GM19452 (cell line): ENCODE measurements around the gene F5.

Experiments used
- ATAC-seq: cut with Tn5 transposase; IDR thresholded peaks from one replicate; pipeline ENCODE4 v1.9.1; 2021; ENCODE audit not compliant: unreplicated experiment

Gene F5

DNA sequence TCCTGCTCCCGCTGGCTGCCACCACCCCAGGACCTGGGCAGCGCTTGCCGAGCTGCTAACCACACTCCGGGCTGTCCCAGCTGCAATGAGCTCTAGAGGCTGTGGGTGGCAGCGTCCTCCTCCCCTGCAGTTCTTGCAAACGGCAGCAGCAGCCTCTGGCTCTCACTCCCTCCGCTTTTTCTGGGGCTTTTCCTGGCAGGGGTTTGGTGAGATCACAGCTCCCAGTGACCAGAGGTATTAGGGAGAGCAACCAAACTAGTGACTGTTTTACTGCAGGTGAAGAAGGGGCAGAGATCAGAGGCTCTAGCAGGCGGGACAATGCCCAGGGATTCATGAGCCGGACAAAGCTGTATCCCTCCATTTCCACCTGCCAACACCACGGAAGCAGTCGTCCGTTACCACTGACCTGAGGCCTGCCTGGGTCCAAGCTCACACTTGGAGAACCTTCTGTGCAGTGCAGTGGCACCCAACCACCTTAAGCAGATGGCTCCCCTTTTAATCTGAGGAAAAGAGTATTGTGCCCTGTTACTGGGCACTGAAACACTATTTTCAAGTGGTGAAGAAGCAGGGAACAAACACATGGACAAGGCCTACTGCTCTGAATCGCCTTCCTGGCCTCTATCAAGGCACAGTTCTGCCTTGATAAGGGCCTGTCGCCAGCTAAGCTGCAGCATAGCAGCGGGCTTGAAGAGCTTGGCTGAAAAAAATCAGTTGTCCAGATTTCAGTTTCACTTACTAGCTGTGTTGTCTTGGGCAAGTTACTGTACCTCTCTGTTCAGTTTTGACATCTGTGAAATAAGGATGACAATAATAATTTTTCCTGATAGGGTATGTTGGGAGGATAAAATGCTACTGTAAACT, at the start of gene F5:
Gene F5 (minus strand): TSS at position 87 of the 861 bp plus-strand sequence. CDS start 95 bp downstream, outside the sequence.
- ATAC-seq, result peak; percentile 100

DNA sequence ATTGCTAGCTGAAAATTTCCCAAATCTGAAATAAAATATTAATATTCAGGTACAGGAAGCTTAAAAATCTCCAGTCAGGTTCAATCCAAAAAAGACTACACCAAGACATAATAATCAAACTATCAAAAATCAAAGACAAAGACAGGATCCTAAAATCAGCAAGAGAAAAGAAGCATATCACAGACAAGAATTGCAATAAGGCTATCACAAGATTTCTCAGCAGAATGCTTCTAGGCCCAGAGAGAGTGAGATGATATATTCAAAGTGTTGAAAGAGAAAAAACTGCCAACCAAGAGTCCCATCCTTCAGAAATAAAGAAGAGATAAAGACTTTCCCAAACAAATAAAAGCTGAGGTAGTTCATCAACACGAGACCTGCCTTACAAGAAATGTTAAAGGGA, 48.6 kb upstream of the F5 start:
- no peak for ATAC-seq

DNA sequence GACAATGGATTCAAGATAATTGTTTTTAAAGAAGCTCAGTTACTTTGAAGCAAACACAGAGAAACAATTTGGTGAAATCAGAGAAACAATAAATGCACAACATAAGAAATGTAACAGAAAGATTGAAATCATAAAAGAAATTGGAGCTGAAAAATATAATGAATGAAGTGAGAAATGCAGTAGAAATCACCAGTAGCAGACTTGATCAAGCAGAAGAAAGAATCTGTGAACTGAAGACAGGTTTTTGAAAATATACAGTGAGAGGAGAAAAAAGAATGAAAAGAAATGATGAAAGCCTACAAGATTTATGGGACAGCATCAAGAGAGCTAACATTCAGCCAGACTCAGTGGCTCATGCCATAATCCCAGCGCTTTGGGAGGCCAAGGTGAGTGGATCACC, 47.9 kb upstream of the F5 start:
- no peak for ATAC-seq

DNA sequence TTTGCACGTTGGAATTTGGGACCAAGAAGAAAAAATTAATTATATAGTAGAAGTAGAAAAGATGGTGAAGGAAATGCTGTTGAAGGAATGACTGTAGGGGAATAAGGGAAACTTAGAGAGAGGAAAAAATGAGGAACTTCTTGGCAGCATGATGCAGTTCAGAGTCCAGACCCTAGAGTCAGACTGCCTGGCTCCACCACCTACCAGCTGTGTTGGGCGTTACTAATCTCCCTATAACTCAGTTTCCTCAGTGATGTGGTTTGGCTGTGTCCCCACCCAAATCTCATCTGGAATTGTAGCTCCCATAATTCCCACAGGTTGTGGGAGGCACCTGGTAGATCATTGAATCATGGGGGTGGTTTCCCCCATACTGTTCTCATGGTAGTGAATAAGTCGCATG, 45.0 kb upstream of the F5 start:
- no peak for ATAC-seq

DNA sequence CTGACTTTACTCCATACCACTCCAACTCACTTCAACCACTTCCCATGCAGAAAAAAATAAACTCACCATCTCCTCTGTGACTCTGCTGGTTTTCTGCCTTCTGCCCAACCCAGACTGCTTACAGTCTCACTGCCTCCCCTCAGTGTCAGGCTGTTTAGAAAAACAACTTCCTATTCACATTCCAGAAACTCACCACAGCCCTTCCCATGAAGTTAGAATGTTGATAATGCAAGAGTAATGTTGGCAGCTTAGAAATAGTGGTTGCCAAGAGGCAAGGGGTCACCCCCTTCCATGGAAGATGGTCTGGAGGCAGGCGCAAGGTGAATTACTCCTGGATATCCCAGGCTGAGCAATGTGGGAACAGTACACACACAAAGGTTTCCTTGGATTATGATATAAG, 43.7 kb upstream of the F5 start, which contains the start of gene SELP:
Gene SELP (minus strand): TSS at position 119 of the 400 bp plus-strand sequence. CDS start 50 bp downstream, at position 69.
- ATAC-seq, result no peak

DNA sequence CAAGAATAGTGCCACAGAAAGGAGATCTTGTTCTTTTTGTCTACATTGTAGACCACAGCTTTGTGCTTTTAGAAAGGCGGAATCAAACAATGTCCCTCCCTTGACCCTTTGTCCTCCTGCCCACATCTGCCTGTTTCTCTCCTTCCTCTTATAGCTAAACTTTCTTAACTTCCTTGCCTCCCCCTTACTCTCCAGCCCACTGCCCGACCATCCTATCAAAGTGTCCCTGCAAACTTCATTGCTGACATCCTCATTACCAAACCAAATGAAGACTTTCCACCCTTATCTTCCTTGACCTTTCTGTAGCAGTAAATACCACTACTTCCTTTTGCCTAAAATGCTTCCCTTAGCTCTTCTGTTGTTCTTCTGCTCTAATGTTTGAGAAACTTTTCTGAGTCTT, 38.6 kb upstream of the F5 start:
- ATAC-seq, result no peak

DNA sequence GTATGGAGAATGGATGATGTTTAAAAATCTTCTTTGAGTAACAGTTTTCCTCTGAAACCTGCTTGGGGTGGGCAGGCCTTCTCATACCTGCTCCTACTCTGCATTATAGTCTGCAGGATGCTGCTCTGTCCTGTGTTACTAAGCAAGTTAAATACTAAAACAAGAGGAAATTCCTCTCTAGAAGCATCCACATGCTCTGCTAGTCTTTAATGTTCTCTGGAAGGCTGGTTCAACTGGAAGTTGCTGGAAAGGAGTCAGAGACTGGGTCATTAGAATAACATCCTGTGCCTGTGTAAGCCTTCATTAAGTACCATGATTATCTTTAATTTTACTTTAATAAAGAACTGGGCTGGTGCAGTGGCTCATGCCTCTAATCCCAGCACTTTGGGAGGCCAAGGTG, 37.8 kb upstream of the F5 start:
- no peak for ATAC-seq

DNA sequence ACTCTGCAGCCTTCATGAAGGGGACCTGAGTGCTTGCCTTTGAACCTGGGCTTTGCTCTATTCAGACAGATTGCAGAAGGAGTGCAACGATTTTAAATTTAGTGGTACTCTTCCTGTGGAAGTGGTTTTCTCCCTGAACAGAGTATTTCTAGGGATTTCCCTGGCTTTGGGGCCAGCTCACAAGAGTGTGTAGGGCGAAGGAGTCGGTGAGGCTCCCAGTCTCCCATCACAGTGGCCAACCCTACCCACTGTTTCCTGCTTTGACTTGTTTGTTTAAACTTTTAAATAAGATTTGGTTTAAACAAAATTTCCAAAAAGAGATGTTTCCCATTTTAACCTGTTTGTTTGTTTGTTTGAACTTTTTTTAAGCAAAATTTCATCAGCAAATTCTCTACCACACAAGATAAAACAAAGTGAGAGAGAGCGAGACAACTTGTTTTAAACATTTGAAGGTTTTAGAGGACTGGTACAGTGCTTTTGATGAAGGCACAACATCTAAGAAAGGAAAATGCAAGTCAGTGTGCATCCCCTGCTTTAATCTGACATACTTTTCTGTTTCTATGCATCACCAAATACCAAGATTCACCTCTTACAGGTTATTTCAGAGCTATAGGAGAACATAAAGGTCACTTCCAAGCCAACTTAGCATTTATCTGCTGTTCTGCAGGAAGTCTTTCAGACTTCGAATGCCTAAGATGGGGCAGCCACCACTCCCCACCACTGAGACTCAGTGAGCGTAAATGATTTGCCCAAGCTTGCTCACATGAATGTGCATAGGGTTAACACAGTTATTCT, 37.0 kb upstream of the F5 start:
- ATAC-seq, result no peak

DNA sequence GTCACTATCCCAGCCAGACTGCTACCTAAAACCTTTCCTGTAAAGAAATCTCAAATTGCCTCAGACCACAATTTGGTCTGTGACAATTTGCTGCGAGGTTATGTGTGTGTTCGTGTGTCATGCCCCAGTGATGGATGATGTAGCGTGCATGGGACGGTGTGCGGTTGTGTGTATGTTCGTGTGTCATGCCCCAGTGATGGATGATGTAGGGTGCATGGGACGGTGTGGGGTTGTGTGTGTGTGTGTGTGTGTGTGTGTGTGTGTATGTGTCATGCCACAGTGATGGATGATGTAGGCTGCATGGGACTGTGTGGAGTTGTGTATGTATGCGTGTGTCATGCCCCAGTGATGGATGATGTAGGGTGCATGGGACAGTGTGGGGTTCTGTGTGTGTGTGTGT, 34.3 kb upstream of the F5 start:
- no peak for ATAC-seq

DNA sequence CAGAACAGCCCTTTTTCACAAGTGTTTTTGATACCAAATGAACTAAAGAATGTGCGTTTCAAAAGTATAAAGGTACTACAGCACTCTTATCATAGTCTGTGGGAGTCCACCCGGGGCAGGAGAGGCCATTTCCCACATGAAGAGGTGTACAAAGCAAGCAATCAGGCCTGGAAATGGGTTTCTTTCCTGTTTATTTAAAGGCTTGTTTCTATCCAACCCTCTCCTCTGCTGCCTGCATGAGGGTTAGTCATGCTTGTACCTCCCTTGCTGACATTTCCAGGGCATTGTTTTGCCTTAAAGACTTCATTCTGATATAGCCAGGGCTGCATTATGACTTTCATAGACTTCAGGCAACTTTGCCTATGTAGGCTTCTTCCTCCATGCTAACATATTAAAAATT, 32.1 kb upstream of the F5 start:
- no peak for ATAC-seq

DNA sequence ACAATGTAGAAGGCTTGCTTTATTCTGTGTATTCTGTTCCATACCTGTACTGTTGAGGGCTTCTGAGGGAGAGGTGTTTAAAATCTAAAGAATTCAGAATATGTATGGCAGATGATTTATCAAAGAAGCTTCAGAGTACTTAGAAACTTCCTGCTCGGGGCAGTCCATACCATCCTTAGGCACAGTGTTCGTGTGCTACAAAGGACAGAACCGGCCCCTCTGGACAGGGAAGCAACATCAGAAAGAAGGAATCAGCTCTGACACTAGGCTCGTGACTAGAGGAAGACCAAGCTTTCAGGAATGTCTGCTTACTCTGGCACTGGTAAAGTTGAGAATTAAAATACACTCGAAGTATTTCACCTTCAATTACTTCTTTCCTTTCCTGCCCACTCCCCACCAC, 29.5 kb upstream of the F5 start:
- no peak for ATAC-seq

DNA sequence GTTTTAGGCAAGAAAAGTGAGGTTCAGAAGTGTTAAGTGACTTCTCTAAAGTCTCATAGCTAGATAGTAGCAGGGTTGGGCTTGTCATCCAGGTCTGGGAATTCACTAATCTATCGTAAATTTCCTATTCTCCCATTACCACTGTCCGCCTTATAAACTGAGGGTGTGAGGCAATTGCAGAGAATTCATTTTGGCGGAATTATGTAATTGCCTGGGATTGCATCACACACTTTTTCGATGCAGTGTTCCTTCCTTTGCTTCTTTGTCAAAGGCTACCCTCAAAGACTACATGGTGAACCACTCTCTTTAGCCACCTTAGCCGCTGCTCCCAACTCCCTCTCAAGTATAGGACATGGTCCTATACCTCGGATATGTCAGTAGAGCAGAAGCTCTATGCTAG, 24.6 kb upstream of the F5 start:
- no peak for ATAC-seq

DNA sequence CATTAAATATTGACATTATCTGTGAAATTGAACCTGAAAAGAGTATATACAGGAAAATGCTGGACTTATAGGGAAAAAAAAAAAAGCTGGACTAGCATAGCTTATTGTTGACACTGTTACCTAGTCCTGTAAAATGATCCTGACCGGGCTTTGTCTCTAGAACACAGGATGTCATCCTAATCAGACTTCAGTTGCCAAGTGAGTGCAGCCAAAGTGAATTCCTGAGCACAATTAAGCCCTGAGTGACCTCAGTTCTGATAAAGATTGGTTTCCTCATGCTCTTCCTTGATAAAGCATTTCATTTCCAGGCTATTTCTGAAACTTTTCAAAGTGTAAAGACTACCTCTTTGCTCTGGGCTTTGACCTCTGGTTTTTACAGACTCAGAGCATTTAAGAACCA, 23.8 kb upstream of the F5 start:
- no peak for ATAC-seq

DNA sequence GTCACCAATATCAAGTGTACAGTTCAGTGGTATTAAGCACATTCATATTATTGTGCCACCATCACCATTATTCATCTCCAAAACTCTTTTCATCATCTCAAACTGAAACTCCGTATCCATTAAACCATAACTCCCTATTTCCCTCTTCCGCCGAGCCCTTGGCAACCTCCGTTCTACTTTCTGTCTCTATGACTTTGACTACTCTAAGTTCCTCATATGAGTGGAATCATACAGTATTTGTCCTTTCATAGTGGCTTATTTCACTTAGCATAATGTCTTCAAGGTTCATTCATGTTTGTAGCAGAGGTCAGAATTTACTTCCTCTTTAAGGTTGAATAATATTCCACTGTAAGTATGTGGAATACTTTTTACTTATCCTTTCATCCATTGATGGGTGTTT, 21.9 kb upstream of the F5 start:
- no peak for ATAC-seq

DNA sequence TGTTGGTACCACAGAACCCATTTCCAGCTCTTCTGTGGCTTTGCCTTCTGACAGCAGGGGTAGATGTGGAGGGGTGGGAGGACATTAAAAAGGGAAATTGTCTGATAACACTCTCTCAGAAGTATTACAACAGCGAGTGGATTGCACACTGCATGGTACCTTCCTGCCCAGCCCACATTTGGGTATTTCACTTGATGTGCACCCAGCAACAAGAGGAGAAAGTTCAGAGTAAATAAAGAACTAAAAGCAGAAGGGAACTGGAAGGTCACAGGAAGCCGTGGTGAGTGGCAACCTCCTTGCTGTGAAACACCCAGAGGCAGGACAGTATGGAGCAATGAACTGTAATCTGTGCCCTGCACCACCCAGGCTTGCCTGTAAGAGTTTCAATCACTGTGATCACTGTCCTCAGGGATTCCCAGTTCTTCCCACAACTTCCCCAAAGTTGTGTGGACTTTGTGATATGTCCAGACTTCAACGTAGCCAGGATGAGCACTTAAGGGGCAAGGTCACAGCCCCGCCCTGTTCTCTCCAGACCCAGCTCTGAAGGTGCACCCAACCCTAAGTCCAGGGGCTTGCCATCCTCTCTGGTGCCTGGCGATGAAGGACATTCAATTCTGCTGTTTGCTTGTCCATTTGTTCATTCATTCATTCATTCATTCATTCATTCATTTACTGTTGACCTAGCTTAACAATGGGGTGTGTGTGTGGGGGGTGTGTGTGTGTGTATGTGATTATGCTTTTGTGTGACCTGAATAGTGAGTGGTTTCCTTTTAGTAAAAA, 18.7 kb upstream of the F5 start:
- ATAC-seq, result peak; percentile 61

DNA sequence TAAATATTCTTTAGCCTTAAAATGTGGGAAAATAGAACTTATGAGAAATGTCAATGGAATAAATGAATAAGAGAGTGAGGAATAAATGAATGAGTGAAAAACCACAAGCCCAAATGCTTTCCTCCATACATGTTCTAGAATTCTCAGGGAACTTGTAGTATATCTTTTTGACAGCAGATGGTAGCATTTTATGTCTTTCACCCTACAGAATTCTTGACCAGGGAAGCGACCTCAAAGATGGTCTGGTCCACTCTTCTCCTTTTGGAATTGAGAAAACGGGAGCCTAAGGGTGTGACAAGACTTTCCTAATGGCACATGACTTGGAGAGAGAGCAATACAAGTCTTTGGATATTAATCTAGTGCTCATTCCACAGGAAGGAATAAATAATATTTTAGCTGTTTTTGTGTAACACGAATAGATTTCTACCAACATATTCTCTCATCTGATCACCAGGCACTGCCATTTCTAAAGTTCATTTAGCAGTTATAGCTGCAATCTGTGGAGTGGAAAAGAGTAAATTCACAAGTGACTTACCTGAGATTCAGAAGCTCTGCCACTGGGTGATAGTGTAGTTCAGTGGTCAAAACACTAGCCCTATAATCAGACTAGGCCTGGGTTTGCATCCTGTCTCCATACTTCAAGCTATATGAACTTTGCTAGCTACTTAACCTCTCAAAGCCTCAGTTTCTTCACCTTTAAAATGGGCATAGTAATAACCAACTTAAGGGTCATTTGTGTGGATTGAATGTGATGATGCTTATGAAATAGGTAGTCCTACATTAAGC, 15.0 kb upstream of the F5 start:
- ATAC-seq, result no peak

DNA sequence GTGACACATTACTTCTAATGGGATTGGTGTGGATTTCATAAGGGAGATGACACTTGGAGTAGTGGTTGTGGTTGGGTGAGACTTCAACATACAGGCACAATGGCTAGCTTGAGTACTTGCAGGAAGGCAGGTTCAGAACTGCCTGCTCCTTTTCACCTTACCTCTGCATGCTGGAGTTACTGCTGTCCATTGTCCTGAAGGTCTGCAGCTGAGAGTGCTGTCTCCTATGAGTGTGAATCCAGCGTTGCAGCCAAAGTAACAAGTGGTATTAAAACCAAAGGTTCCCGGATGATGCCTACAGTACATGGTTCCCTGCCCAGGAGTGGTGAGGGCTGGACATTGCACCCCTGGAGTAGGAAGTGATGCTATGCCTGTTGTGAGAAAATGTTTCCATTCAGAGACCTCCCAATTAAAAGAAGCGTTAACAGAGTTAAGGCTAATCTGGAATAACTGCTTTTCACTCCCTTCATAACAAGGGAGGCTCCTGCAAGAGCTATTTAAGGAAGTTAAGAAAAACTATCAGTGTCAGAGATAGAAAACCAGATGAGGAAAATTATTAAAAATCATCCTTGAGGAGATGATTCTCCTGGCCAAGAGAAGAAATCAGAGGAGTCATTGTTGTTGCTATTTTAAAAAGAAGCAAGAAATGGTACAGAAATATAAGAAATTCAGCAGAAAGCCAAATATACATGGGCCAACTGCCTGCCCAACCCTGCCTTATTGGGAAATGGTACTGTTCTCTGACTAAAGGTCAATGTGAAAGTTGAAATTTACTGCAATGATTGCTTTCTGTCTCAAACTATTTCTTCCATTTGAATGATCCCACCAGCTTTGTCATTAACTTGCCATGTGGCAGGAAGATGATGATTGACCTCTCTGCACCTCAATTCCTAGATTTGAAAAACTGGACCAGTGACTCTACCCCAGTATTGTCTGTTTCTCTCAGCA, 9.8 kb upstream of the F5 start:
- ATAC-seq, result no peak

DNA sequence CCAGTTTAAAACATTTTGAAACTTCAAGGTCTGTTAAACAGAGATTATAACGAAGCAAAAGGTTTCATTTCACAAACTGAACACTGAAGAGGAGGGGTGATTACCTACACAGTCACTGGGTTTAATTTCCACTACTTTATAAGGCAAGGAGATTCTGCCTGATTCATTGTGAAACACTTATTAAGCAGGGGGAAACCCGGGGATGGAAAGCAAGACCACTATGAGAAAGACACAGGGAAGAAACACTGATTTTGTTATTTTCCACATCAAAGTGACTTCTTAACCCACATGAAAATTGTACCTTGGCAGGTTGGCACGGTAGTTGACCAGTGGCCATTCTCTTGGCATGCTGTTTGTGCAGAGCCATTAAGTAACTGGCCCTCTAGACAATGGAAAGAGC, 8.1 kb upstream of the F5 start:
- ATAC-seq, result no peak

DNA sequence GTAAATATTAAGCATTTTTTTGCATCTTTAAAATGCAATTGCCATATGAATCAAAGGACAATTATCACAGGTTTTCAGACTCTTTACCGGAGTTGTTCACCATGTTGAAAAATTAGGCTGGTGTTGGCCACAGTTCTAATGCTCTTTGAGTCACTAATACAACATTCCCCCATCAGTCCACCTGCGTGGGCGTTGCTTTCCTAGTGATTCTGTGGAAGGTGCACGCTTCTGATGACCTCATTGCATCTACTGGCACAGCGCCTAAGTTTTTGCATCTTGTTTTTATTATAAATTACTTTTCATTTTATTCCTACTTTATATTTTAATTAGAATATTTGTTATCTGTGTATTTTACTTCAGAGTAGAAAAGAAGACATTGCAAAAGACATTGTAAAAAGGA, 4.7 kb upstream of the F5 start:
- ATAC-seq, result no peak
